ENCODE measurements around the gene ARHGEF2. TPM values are rescaled to one million over a fixed set of nuclear protein-coding genes. Genes with fewer than 3 reads are reported as not detected.

Gene ARHGEF2
- total and polyA plus RNA-seq, 9 of the 15 experiments (the other 6 are each of a cell fraction or from before 2014, with no cell fraction given): 7.1 to 162 (median 62.2) TPM

DNA sequence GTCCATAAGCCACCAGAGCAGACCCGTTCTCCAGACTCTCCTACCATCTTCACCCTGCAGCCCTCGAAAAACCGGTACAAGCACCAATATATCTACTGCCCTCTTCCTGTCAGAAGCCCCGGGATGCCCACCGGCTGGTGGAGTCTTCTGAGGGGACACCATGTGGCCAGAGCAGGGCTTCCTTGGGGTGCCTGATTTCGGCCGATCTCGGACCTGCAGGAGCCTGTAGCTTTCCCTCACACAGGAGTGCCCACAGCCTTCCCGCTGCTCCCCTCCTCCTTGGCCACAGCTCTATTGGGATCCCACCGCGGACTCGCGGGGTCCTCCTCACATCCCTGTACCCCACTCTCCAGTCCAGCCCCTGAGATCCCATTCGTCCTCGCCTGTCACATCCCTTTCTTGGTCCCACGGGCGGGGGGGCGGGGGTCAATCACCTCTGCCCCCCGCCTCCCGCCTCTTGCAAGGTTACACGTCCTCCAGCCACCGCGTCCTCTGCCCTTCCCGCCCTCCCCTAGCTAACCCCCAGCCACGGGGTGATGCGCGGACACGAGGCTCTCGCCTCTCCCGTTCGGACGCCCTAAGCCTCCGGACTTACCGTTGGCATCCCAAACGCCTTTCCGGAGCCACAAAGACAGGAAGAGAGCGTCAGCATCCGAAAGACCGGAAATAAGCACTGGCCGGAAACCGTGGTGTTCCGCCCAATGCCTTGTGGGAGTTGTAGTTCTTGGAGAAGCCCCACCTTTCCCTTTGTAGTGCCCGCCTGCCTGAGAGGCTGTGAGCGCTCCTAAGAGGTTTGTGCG is 42.1 kb upstream of the ARHGEF2 start, which contains the start of gene SSR2 (continued):
- TF ChIP-seq SPI1 (IDR thresholded peaks at IDR 0.05; ENCODE audit: borderline replicate concordance, low read depth, low read length) (no peak), OTX1 (CRISPR knock-in tag; IDR thresholded peaks at IDR 0.05) (no peak), HCFC1 (IDR thresholded peaks at IDR 0.05; ENCODE audit: low read depth, low read length) (peak; percentile 95), NEUROD1 (IDR thresholded peaks at IDR 0.05; ENCODE audit: borderline replicate concordance, low read depth, low read length, partially characterized antibody) (no peak), ARID1B (IDR thresholded peaks at IDR 0.05) (no peak), ARHGAP35 (IDR thresholded peaks at IDR 0.05; ENCODE audit: partially characterized antibody) (no peak), ETV5 (CRISPR knock-in tag; IDR thresholded peaks at IDR 0.05; ENCODE audit: low read depth) (peak; percentile 21; the same call in 1 of the 2 replicates), POU5F1 (IDR thresholded peaks at IDR 0.05; ENCODE audit: borderline replicate concordance, low read depth, low read length, partially characterized antibody) (peak; percentile 68), TAF1 (IDR thresholded peaks at IDR 0.05; ENCODE audit: control insufficient read depth, extremely low read depth, insufficient read depth, low read length, severe bottlenecking) (peak; percentile 75), SRSF3 (IDR thresholded peaks at IDR 0.05; ENCODE audit: insufficient read depth, low read length) (no peak), POLR2G (IDR thresholded peaks at IDR 0.05; ENCODE audit: low read depth, low read length) (peak; percentile 92), HNRNPLL (IDR thresholded peaks at IDR 0.05; ENCODE audit: low read depth, low read length, poor library complexity, severe bottlenecking) (peak; percentile 50), NELFE (IDR thresholded peaks at IDR 0.05; ENCODE audit: insufficient read depth, insufficient read length) (no peak), EGR1 (conservative IDR thresholded peaks at IDR 0.05) (no peak), STAT6 (CRISPR knock-in tag; IDR thresholded peaks at IDR 0.05) (no peak), E2F3 (CRISPR knock-in tag; IDR thresholded peaks at IDR 0.05) (no peak)
- TF ChIP-seq, protein P1, sequence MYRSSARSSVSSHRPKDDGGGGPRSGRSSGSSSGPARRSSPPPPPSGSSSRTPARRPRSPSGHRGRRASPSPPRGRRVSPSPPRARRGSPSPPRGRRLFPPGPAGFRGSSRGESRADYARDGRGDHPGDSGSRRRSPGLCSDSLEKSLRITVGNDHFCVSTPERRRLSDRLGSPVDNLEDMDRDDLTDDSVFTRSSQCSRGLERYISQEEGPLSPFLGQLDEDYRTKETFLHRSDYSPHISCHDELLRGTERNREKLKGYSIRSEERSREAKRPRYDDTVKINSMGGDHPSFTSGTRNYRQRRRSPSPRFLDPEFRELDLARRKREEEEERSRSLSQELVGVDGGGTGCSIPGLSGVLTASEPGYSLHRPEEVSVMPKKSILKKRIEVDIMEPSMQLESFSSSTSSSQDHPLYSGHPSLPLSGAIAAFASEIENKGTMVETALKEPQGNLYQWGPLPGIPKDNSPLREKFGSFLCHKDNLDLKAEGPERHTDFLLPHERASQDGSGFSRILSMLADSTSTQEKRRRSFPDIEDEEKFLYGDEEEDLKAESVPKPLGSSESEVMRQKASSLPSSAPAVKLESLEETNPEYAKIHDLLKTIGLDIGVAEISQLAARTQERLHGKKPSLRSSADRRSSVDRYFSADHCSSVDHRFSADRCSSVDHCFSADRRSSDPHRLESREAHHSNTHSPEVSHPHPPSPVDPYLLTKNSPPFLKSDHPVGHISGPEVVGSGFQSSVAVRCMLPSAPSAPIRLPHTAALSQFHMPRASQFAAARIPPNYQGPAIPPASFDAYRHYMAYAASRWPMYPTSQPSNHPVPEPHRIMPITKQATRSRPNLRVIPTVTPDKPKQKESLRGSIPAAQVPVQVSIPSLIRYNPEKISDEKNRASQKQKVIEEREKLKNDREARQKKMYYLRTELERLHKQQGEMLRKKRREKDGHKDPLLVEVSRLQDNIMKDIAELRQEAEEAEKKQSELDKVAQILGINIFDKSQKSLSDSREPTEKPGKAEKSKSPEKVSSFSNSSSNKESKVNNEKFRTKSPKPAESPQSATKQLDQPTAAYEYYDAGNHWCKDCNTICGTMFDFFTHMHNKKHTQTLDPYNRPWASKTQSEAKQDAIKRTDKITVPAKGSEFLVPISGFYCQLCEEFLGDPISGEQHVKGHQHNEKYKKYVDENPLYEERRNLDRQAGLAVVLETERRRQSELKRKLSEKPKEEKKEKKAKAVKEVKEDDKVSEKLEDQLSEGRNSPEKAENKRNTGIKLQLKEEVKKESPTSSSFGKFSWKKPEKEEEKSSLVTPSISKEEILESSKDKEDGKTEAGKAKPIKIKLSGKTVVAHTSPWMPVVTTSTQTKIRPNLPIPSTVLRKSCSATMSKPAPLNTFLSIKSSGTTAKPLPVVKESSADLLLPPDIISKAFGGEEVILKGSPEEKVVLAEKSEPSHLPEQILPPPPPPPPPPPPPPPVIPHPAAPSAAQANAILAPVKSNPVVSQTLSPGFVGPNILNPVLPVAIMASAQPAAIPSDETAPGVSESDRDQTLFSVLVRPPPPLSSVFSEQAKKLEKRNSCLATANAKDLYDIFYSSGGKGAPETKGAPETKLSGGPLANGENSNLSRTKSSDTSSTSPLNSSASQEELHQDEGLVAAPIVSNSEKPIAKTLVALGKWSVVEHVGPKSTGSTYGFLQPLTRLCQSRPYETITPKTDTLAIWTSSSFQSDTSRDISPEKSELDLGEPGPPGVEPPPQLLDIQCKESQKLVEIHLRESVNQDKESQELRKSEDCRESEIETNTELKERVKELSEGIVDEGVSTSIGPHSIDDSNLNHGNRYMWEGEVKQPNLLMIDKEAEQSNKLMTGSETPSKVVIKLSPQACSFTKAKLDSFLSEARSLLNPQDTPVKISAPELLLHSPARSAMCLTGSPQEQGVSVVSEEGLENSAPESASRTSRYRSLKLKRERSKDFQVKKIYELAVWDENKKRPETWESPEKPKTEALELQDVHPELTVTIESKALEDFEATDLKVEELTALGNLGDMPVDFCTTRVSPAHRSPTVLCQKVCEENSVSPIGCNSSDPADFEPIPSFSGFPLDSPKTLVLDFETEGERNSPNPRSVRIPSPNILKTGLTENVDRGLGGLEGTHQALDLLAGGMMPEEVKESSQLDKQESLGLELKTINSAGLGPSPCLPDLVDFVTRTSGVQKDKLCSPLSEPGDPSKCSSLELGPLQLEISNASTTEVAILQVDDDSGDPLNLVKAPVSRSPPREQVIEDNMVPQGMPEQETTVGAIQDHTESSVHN (IDR thresholded peaks at IDR 0.05; ENCODE audit: borderline replicate concordance in 1 of 2, low read depth in 1 of 2): no peak

Measured in K562 (cell line).